HG02678 (cell line): ENCODE measurements around the gene DDX25.
"Not testable (repeated sequence)": the region's sequence is repeated elsewhere in the genome, so short reads cannot be mapped to it uniquely, and the experiment has no call there.

Experiments
- ATAC-seq: cut with Tn5 transposase; IDR thresholded peaks from one replicate; pipeline ENCODE4 v1.9.1; 2021; ENCODE audit warnings: mild to moderate bottlenecking, moderate library complexity; ENCODE audit not compliant: unreplicated experiment

The DDX25 gene

DNA sequence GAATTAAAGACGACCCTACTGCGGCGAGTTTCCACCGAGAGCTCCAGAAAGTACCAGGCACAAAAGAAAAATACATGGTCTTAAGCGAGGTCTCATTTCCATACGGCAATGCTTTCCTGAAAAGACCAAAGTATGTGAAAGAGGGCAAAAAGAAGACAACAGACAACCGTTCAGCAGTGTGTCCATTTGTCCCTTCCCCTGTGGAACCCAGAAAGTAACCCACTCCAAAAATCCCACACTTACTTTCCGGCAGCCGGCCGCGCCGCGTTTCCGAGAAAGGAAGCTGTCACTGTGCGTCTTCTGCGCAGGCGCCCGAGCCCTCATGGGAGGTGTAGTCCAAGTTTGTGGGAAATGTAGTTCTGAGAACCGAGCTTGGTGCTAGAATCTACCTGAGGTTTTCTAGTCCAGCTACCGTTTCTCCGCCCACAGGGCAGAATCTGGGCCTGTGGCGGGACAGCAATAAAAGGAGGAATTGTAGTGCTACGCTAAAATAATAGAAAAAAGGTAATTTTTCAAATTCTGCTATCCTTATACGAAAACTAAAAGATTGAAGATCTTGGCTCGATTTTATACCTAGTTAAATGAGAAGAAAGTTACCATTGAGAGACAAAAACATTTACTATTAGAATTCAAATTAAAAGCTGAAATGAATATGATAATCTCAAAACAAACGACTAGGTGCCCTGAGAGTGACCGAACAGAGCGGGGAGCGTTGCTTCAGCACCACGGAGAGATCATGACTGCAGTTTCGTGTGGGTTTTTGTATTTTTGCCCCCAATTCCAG, 1.2 kb upstream of the DDX25 start, which contains the start of gene PUS3:
PUS3 (minus strand) TSS at position 280 of the 784 bp plus-strand sequence. CDS start 6,922 bp downstream, outside the sequence.
- ATAC-seq: peak; percentile 98

DNA sequence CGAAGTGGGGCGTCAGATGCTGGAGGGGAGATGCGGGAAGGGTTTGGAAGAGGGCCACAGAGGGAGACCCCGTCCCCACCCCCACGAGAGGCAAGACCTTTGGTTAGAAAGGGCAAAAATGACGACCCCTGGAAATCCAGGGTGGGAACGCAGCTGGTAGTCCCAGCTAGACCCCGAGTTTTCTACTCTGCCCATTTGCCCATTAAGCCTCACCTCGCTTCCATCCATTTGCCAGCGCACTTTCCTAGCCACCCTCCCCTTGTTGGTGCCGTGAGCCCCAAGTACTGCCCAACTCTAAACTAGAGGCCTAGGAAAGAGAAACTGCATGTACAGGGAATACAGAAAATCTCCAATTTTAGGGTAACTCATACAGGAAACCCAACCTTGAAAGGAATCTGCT, 370 bp downstream of the DDX25 start:
- ATAC-seq: no peak

DNA sequence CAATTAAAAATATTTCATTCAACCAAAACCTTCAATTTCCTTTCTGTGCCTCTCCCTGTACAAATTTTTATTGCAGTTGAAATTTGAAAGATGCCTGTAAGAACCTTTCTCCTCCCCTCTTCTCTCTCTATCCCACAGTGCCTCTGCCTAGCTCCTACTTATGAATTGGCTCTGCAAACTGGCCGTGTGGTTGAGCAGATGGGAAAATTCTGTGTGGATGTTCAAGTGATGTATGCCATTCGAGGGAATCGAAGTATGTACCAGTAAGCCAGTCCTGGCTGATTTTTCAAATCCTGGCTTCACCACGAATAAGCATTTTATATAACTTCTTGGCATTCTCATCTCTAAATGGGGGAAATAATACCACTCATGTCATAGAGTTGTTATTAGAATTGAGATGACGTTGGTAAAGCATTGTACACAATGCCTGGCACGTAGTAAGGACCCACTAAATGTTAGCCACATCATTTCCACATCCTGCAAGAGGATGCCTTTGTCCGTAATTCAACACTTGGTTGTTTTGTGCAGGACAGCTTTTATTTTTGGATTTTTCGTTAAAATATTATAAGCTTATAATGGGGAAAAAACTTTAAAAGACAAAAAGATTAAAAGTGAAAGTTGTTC, 6.0 kb downstream of the DDX25 start:
- no peak for ATAC-seq

DNA sequence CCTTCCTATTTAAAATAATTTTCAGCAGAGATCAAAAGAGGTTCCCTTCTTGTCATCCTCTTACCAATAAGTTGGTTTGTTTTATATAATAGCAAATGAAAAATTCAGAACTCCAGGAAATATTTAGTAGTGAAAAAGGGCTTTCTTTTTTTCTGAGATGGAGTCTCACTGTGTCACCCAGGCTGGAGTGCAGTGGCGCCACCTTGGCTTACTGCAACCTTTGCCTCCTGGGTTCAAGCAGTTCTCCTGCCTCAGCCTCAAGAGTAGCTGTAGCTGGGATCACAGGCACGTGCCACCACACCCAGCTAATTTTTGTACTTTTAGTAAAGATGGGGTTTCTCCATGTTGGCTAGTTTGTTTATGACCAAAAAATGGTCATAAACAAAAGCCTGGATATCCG, 10.3 kb downstream of the DDX25 start:
- not testable (repeated sequence) for ATAC-seq

DNA sequence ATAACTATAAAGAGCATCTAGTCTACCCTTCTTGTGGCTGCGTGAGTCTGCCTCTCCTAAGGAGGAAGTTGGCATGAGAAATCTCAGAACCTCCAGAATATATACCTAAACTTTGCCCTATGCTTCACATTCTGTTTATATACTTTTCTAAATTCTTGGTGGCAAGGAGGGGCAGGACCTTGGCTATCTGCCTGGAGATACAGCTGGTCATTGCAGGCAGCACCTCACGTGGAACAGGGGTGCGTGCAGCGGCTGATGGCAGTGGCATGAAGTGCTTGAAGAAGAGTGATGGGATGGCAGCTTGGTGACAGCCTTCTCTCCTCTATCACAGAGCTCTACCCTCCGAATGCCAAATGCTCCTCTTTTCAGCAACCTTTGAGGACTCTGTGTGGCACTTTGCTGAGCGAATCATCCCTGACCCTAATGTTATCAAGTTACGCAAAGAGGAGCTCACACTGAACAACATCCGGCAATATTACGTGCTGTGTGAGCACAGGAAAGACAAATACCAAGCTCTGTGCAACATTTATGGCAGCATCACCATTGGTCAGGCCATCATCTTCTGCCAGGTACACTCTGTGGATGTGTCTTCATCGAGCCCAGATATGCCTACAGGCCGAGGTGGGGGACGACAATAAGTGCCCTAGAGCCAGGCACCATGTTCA, 12.5 kb downstream of the DDX25 start:
- no peak for ATAC-seq

DNA sequence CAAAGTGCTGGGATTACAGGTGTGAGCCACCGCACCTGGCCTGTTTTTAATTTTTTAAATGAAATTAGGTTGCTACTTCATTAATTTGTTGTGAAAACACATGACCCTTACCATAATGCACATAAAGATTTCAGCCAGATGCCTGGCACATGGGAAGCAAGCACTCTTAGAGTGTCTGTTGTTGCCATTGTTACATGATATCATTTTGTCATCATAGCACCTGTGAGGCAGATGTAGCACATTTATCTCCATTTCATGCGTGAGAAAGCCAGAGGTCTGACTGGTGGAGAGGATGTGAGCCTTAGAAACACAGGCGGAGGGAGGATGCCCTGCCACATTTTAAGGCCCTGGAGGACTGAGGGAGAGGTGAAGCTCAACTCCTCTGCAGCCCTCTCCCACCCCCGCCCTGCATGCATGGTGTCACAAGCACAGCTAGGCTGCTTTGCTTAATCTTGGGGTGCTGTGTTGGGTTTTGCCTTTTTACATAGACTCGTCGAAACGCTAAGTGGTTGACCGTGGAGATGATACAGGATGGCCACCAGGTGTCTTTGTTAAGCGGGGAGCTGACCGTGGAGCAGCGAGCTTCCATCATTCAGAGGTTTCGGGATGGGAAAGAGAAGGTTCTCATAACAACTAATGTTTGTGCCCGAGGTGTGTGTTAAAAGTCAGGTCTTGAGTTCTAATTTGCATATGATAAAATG, 14.0 kb downstream of the DDX25 start:
- ATAC-seq: no peak

DNA sequence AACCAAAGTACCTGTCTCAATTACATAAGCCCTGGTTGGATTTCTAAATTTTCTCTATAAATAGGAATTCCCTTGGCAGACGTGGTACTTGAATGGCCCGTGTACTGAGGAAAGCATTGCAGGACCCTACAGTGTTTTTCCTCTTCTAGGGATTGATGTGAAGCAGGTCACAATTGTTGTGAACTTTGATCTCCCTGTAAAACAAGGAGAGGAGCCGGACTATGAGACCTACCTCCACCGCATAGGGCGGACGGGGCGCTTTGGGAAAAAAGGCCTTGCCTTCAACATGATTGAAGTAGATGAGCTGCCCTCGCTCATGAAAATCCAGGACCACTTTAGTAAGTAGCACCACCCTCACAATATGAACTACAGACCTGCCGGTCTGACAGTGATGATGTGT, 16.7 kb downstream of the DDX25 start:
- ATAC-seq: no peak

DNA sequence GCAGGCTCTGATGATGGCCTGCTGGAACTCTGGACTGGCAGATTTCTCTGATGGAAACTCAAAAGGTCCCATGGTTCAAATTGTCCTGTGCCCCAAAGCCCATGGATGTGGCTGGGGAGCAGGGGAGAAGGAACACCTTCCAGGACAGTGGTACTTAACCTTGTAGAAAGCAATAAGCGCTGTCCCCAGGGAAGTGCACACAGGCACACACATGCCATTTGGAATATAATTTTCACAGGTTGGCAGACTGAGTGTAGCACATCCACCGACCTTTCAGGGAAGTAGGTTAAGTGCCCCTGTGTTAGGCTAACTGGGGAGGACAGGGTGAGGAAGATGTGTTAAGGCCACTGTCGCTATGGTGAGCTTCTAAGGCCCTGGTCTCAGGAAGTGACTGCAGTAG, 17.8 kb downstream of the DDX25 start:
- no peak for ATAC-seq

DNA sequence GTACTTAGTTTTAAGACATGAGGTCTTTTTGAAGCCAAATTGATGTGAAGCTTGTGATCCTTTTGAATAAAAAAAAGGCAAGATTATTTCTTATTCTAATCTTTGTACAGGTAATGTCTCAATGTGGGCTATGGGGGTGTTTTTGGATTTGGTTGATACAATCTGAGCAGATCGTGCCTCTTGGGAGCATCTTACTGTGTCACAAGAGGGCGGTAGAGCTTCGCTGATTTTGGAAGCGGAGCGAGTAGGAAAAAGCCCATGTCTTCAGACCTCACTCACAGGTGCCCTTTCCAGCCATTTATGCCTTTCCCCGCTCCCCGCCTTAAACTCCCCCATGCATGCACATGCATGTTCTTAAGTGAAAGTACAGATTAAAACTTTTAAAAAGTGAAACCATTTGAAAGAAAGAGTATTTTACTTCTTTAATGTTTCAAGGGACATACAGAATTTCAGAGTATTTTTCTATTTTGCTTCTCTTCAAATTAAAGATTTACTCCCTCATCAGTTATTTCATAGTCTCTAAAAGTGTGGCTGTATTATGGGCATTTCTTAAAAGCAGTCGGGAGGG, 18.8 kb downstream of the DDX25 start:
- peak; percentile 63 for ATAC-seq

DNA sequence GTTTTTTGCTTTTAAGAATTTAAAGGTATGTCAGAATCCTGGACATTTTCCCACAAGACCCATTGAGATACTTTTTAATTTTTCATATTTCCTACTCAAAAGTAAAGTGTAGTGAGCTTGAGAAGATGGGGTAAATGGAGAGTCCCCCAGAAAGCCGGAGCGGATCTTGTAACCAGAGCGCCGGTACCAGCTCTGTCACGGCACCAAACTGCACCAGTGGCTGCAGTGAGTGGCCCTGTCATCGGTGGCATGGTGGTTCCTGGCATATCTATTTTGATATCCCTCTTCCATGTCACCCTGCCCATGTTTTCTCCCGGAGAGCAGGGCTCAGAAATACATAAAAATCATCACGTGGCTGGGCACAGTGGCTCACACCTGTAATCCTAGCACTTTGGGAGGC, 19.3 kb downstream of the DDX25 start:
- ATAC-seq: no peak

DNA sequence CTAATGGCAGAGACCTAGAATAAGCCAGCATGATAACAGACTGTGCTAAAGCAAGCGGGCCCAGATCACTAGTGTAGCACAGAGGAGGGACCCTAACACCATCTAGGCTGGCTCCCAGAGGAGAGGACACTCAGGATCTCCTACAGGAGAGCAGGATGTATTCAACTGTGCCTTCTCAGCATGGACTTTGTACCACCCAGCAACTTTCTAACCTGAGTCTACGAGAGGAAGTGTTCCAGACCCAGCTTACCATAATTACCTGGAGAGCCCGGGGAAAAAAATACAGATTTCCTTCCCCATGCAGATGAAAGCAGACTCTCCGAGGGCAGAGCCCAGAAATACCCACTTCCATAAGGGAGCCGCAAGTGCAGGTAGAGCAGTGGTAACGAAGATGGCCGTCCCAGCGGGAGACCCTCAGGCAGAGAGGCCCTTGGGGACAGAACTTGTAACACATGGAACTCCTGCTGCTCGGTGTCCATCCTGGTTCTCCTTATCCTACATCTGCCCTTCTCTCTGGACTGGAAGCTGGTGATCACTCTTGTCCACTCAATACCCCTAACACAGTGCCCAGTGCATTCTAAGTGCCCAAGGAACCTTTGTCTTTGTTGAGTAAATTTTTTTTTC, 20.2 kb downstream of the DDX25 start:
- ATAC-seq: no peak

DNA sequence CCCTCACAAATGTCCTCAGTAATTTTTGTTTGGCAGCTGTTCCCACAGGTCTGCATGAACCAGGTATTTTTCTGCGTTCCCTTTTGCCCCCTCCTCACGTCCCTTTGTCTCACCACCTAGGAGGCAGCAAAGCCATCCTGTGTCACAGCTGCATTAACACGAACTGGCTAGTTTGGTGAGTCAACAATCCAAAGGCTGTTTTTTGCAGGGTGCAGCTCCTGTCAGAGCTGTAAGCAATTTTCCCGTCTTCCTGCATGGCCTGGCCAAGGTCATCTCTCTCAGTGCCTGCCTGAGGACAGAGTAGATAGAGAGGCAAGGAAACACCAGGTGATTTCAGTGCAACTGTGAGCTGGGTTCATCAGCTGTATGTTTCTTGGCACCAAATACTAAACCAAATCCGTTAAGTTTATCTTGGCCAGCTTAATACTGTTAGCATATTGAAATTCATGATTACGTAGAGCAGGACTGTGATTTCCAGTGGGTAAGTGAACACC, 21.0 kb downstream of the DDX25 start:
- ATAC-seq: no peak

DNA sequence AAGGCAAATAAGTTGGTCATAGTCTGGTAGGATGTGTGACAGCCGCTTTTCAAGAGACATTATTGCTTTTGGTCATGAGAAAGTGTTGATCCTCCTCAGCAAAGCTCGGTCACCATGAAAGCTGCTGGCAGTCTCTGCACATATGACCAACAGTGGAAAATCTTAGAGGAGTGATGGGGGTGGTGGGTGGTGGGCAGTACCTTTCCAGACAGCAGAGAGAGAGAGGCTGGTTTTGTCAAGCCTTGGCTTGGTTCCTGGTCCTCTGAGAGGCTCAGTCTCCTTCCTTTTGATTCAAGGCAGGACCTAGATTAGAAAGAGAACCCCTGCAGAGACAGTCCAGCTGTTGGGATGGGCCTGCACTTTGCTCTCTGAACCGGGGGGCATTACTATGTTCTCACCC, 21.5 kb downstream of the DDX25 start:
- ATAC-seq: no peak

DNA sequence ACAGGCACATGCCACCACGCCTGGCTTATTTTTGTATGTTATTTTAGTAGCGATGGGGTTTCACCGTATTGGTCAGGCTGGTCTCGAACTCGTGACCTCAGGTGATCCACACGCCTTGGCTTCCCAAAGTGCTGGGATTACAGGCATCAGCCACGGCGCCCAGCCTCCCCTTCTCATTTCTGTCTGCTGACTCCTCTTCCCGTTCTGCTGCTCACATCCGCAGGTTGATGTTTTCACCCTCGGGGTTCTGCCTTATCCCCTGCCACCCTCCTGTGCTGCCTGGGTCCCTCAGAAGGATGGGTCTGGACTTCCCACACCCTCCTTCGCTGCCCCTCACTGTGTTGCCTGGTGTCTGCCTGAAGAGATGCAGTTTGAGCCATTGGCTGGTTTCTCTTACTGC, 22.4 kb downstream of the DDX25 start:
- no peak for ATAC-seq

DNA sequence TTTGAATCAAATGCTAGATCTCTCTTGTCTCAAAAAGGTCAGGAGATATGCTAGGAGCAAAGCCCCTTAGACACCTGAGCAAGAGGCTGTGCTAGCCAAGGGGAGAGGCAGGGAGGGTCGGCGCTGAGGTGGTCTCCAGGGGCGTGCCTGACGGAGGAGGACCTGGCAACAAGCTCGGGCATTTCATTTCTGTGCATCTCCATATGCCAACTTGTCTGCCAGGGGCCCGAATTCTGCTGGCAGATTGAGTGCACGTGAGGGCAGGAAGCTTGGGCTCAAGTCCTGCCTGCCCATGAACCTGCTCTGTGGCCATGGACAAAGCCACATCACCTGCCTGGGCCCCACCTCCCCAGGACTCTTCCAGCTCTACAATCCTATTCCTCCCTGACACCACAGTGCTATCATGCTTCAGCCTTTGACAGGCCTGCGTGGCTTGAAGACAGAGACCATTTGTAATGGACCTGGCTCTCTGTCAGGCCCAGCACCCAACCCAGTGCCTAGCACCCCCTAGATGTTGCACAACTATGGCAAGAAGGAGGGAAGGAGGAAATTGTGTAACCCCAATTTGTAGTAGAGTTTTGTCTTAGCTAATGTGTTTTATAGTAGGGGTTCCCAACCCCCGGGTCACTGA, 25.3 kb downstream of the DDX25 start:
- ATAC-seq: no peak

DNA sequence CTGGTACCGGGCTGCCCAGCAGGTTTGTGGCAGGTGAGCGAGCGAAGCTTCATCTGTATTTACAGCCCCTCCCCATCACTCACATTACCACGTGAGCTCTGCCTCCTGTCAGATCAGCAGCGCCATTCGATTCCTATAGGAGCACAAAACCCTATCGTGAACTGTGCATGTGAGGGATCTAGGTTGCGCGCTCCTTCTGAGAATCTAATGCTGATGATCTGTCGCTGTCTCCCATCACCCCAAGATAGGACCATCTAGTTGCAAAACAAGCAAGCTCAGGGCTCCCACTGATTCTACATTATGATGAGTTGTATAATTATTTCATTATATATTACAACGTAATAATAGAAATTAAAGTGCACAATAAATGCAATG, 25.8 kb downstream of the DDX25 start:
- ATAC-seq: no peak

DNA sequence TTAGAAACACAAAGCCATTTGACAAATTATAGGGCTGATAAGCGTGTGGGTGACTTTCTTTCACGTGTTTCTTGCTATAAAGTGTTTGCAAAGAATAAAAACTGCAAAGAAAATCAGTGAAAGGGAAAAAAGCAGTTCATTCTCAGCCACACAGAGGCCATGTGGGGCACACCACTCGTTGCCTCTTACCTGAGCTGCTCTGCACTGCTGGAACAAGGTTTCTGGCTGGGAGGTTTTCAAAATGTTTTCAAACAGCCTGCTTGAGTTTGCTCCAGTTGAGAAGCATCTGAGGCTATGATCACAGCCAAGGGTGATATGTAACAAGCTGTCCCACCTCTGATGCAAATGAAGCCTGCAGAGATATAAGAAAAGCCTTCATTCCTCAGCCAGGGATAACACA, 26.8 kb downstream of the DDX25 start:
- ATAC-seq: no peak

DNA sequence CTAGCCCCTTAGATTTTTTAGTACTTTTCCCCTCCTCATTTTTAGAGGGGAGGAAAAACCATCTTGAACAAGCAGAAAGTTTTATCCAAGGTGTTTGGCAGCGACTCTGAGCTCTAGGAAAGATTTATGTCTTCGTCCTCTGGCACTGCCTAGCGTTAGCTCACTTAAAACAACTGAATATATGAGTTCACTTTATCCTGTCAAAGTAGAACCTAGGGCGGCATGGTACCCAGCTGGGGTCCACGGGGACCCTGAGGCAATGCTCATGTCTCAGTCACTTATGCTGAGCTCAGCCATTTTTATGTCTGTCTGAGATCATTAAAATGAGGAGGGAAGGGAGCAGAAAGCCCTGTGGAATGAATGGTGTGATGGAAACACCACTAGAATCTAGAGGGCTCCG, 27.4 kb downstream of the DDX25 start:
- ATAC-seq: no peak

DNA sequence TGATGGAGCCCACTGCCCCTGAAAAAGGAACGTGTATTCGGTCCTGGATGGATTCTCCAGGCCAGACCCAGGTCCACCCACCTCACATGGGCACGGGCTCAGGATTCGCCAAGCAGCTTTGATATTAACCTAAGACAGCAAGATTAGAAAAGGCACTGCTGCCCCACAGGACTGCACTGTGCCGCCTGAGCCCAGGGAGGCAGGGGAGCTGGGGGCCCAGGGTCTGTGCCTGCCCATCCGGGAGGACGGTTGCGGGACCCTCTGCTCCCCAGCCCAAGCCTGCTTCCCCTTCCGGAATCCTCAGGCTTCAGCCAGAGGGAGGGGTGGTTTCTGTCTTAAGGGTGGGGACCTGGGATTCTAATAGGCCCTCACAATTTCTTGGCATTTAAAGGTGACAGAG, 28.0 kb downstream of the DDX25 start:
- ATAC-seq: no peak
